ENCODE results near the gene ANGEL1.

ANGEL1 gene

DNA sequence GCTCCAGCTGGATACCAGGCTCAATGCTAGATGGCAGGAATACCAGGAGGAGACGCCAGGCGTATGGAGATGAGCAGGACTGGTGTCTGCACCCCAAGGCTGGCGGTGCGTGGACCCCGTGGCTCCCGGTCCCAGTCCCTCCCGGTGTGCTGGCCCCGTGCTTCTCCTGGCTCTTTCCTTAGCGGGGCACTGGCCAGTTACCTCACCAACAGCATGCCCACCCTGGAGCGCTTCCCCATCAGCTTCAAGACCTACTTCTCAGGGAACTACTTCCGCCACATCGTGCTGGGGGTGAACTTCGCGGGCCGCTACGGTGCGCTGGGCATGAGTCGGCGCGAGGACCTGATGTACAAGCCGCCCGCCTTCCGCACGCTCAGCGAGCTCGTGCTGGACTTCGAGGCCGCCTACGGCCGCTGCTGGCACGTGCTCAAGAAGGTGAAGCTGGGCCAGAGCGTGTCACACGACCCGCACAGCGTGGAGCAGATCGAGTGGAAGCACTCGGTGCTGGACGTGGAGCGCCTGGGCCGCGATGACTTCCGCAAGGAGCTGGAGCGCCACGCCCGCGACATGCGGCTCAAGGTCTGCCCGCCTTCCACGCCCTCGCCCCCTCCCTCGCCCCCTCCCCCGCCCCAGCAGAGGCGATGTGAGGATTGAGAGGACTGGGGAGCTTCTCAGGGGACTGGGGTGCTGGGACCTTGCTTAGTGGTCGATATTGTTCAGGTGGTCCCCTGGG lies 36.8 kb downstream of the ANGEL1 start:
- Histone ChIP-seq H3K4me1 (ENCODE audit: control insufficient read depth, insufficient read depth, low read length) (peaks cover 20% of the 10 kb centered on the region), H3K27me3 (ENCODE audit: control insufficient read depth, insufficient read depth, low read length) (no peaks in the 10 kb centered on the region), H3K9me3 (ENCODE audit: control insufficient read depth, low read length) (no peaks in the 10 kb centered on the region), H3K9ac (ENCODE audit: low read length) (no peak overlapping the region), H3K36me3 (ENCODE audit: control insufficient read depth, insufficient read depth, low read length) (no peaks in the 10 kb centered on the region), H3K4me3 (ENCODE audit: low read length) (no peak overlapping the region)

- no peaks in the 10 kb centered on the region for H3K9me3 ChIP-seq (ENCODE audit: control insufficient read depth, low read length)
- peaks cover 20% of the 10 kb centered on the region for H3K4me1 ChIP-seq (ENCODE audit: control insufficient read depth, insufficient read depth, low read length)
- H3K4me3 ChIP-seq (ENCODE audit: low read length): no peak overlapping the region
- no peaks in the 10 kb centered on the region for H3K27me3 ChIP-seq (ENCODE audit: control insufficient read depth, insufficient read depth, low read length)
- H3K36me3 ChIP-seq (ENCODE audit: control insufficient read depth, insufficient read depth, low read length): no peaks in the 10 kb centered on the region
- no peak overlapping the region for H3K9ac ChIP-seq (ENCODE audit: low read length)
These were observed 37.6 kb downstream of the ANGEL1 start for GRCh38 chr14:76774821-76775694.

- no peaks in the 10 kb centered on the region for H3K27me3 ChIP-seq (ENCODE audit: control insufficient read depth, insufficient read depth, low read length)
- peaks cover 20% of the 10 kb centered on the region for H3K4me1 ChIP-seq (ENCODE audit: control insufficient read depth, insufficient read depth, low read length)
- H3K36me3 ChIP-seq (ENCODE audit: control insufficient read depth, insufficient read depth, low read length): no peaks in the 10 kb centered on the region
- no peak overlapping the region for H3K4me3 ChIP-seq (ENCODE audit: low read length)
- H3K9ac ChIP-seq (ENCODE audit: low read length): no peak overlapping the region
- no peaks in the 10 kb centered on the region for H3K9me3 ChIP-seq (ENCODE audit: control insufficient read depth, low read length)
These were observed 38.5 kb downstream of the ANGEL1 start for GRCh38 chr14:76773956-76774820.

DNA sequence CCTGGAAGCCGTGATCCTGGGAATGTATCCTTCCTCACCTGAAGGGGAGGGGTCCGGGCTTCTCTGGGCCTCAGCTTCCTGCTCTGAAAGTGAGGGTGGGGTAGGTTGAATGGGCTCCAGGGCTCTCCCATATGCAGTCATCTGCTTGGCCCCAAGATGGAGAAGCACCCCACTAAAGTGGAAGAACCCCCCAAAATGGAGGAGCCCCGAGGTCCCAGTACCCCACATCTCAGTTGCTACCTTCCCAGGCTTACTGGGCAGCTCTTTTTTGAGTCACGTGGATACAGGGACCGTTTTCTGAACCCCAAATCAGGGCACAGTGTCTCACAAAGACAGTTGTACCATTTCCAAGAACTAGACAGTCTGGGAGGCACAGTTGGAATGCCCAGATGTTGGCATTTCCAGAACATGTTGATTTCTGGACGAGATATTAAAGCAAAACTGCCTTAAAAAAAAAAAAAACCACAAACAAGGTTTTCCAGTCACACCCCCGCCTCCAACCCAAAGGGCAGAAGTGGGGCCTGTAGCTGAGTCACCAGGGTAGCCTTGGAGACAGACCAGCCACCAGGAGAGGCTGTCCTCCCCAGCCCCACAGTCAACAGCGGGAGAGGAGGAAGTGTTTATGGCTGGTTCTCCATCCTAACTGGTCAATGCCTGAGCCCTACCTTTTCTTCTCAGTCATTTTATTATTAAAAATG lies 39.3 kb downstream of the ANGEL1 start:
- Histone ChIP-seq H3K36me3 (ENCODE audit: control insufficient read depth, insufficient read depth, low read length) (no peaks in the 10 kb centered on the region), H3K4me3 (ENCODE audit: low read length) (no peak overlapping the region), H3K9me3 (ENCODE audit: control insufficient read depth, low read length) (no peaks in the 10 kb centered on the region), H3K9ac (ENCODE audit: low read length) (no peak overlapping the region), H3K4me1 (ENCODE audit: control insufficient read depth, insufficient read depth, low read length) (peaks cover 20% of the 10 kb centered on the region), H3K27me3 (ENCODE audit: control insufficient read depth, insufficient read depth, low read length) (no peaks in the 10 kb centered on the region)

- no peak overlapping the region for H3K9ac ChIP-seq (ENCODE audit: low read length)
- no peaks in the 10 kb centered on the region for H3K36me3 ChIP-seq (ENCODE audit: control insufficient read depth, insufficient read depth, low read length)
- no peaks in the 10 kb centered on the region for H3K9me3 ChIP-seq (ENCODE audit: control insufficient read depth, low read length)
- H3K27me3 ChIP-seq (ENCODE audit: control insufficient read depth, insufficient read depth, low read length): no peaks in the 10 kb centered on the region
- no peak overlapping the region for H3K4me3 ChIP-seq (ENCODE audit: low read length)
- peaks cover 20% of the 10 kb centered on the region for H3K4me1 ChIP-seq (ENCODE audit: control insufficient read depth, insufficient read depth, low read length)
These were observed 40.1 kb downstream of the ANGEL1 start for GRCh38 chr14:76772300-76773187.

GRCh38 chr14:76771437-76771980 lies 41.2 kb downstream of the ANGEL1 start:
- Histone ChIP-seq H3K9ac (ENCODE audit: low read length) (no peak overlapping the region), H3K27me3 (ENCODE audit: control insufficient read depth, insufficient read depth, low read length) (no peaks in the 10 kb centered on the region), H3K4me3 (ENCODE audit: low read length) (no peak overlapping the region), H3K9me3 (ENCODE audit: control insufficient read depth, low read length) (no peaks in the 10 kb centered on the region), H3K36me3 (ENCODE audit: control insufficient read depth, insufficient read depth, low read length) (no peaks in the 10 kb centered on the region), H3K4me1 (ENCODE audit: control insufficient read depth, insufficient read depth, low read length) (peaks cover 20% of the 10 kb centered on the region)

- peaks cover 20% of the 10 kb centered on the region for H3K4me1 ChIP-seq (ENCODE audit: control insufficient read depth, insufficient read depth, low read length)
- H3K4me3 ChIP-seq (ENCODE audit: low read length): no peak overlapping the region
- H3K27me3 ChIP-seq (ENCODE audit: control insufficient read depth, insufficient read depth, low read length): no peaks in the 10 kb centered on the region
- H3K9me3 ChIP-seq (ENCODE audit: control insufficient read depth, low read length): no peaks in the 10 kb centered on the region
- no peak overlapping the region for H3K9ac ChIP-seq (ENCODE audit: low read length)
- no peaks in the 10 kb centered on the region for H3K36me3 ChIP-seq (ENCODE audit: control insufficient read depth, insufficient read depth, low read length)
These were observed 41.9 kb downstream of the ANGEL1 start for GRCh38 chr14:76770521-76771436.

DNA sequence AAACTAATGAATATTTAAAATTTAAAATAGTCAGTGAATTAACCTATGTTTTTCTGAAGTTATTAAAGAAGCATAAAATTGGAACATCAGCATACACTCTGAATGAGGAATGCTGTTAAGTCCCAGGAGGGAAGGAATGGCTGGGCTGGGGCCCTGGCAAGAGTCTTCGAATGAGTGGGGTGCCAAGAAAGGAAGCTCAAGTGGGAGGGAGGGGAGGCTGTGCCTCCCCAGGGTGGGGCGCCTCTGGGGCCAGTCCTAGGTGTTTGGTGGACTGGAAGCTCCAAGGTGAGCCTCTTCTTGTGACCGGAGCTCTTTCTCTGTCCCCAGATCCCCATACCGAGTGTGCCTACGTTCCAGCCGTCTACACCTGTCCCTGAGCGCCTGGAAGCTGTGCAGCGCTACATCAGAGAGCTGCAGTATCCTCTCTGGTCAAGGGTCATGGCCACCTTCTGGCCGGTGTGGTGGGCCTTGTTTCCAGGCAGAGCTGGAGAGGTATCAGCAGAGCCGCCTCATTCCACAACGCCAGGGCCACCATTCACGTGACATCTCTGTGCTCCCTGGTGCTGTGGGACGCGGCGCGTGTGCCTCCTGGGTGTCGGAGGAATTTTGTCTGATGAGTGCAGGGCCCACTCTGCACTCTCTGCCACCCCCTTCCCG lies 42.9 kb downstream of the ANGEL1 start:
- H3K4me1 ChIP-seq (ENCODE audit: control insufficient read depth, insufficient read depth, low read length): peaks cover 20% of the 10 kb centered on the region
- H3K4me3 ChIP-seq (ENCODE audit: low read length): no peak overlapping the region
- H3K27me3 ChIP-seq (ENCODE audit: control insufficient read depth, insufficient read depth, low read length): no peaks in the 10 kb centered on the region
- no peak overlapping the region for H3K9ac ChIP-seq (ENCODE audit: low read length)
- H3K9me3 ChIP-seq (ENCODE audit: control insufficient read depth, low read length): no peaks in the 10 kb centered on the region
- H3K36me3 ChIP-seq (ENCODE audit: control insufficient read depth, insufficient read depth, low read length): no peaks in the 10 kb centered on the region

GRCh38 chr14:76768671-76769500 lies 43.8 kb downstream of the ANGEL1 start:
- no peak overlapping the region for H3K4me3 ChIP-seq (ENCODE audit: low read length)
- H3K4me1 ChIP-seq (ENCODE audit: control insufficient read depth, insufficient read depth, low read length): peaks cover 14% of the 10 kb centered on the region
- H3K9me3 ChIP-seq (ENCODE audit: control insufficient read depth, low read length): no peaks in the 10 kb centered on the region
- no peak overlapping the region for H3K9ac ChIP-seq (ENCODE audit: low read length)
- no peaks in the 10 kb centered on the region for H3K36me3 ChIP-seq (ENCODE audit: control insufficient read depth, insufficient read depth, low read length)
- H3K27me3 ChIP-seq (ENCODE audit: control insufficient read depth, insufficient read depth, low read length): no peaks in the 10 kb centered on the region
